Liver (tissue), 3 donors: Measurements from ENCODE around the gene PPP6R1.

ENCODE experiments used
- ATF3 ChIP-seq: IDR thresholded peaks from 2 replicates; pipeline ENCODE4 v1.6.1; 2016; ENCODE audit warnings: antibody characterized with exemption
- CTCF ChIP-seq: fragments of 150-350 bp; IDR thresholded peaks from 2 replicates; pipeline ENCODE4 v1.5.1; 2017; ENCODE audit warnings: improper control_type of control experiment, low read depth, low read length; ENCODE audit not compliant: missing input control
- EGR1 ChIP-seq, 2 donors: IDR thresholded peaks; 2 replicates each; pipeline ENCODE4 v1.6.1; 2016 to 2018; ENCODE audit warnings: antibody characterized with exemption in 2 of 2, low read depth in 2 of 2
- HNF4A ChIP-seq, 2 donors: conservative IDR thresholded peaks; 2 replicates each; pipeline ENCODE4 v1.6.1; 2016; ENCODE audit warnings: antibody characterized with exemption in 2 of 2, mild to moderate bottlenecking in 2 of 2
- RAD21 ChIP-seq, 2 donors: IDR thresholded peaks; 2 replicates each; pipeline ENCODE4 v1.6.1; 2016; ENCODE audit warnings: antibody characterized with exemption in 2 of 2, mild to moderate bottlenecking in 2 of 2
- TAF1 ChIP-seq: conservative IDR thresholded peaks from 2 replicates; pipeline ENCODE4 v1.6.1; 2016; ENCODE audit warnings: antibody characterized with exemption, mild to moderate bottlenecking
- YY1 ChIP-seq: IDR thresholded peaks from 2 replicates; pipeline ENCODE4 v1.6.1; 2016; ENCODE audit warnings: antibody characterized with exemption, mild to moderate bottlenecking
- donor health status: healthy.
- donor health status: healthy.

- TF ChIP-seq CTCF (no peak), EGR1 (IDR thresholded peaks at IDR 0.05; ENCODE audit: low read depth in 2 of 2) (no peak), YY1 (no peak), ATF3 (no peak), TAF1 (no peak), RAD21 (IDR thresholded peaks at IDR 0.05) (no peak), HNF4A (conservative IDR thresholded peaks at IDR 0.05) (no peak)
Observed at GRCh38 chr19:55283548-55284377, 24.9 kb upstream of the PPP6R1 start, which contains the start of gene BRSK1.
